Pancreas (tissue), 10 donors: ENCODE results near the gene ITPR1. TPM values are rescaled to one million over a fixed set of nuclear protein-coding genes. Genes with fewer than 3 reads are reported as not detected.

Source experiments
- ATAC-seq, 4 donors: fragments of 200-7000 bp; cut with Tn5 transposase; one replicate each; pipeline versions ENCODE4 v1.8.0 to v1.9.1; 2020; ENCODE audit warnings: mild to moderate bottlenecking in 4 of 4, moderate library complexity in 4 of 4
- DNase-seq, 6 donors: peaks; one replicate each; pipeline ENCODE4 v3.0.0-alpha.2; 2020
- FAIRE-seq: peaks from 2 replicates; lab custom pipeline; 2012; peaks lifted over from hg19 to GRCh38; lab: Jason Lieb, UNC
- H3K27ac ChIP-seq, 4 donors: fragments of 200-600 bp; sonication (generic); 1 replicate in 3 of 4; 2 replicates in 1 of 4; pipeline versions ENCODE4 v1.5.0 to v1.8.0; 2020
- H3K27me3 ChIP-seq, 4 donors: fragments of 200-600 bp; one replicate each; pipeline ENCODE4 v1.8.0; 2021
- H3K36me3 ChIP-seq, 3 donors: fragments of 200-600 bp; sonication (generic) in 1 of 3; one replicate each; pipeline versions ENCODE4 v1.5.0 to v1.8.0; 2020 to 2021
- H3K4me1 ChIP-seq, 3 donors: fragments of 200-600 bp; one replicate each; pipeline ENCODE4 v1.8.0; 2021
- H3K4me3 ChIP-seq, 4 donors: fragments of 200-600 bp; sonication (generic) in 2 of 4; one replicate each; pipeline versions ENCODE4 v1.5.0 to v1.8.0; 2020 to 2021
- H3K9me3 ChIP-seq, 4 donors: fragments of 200-600 bp; one replicate each; pipeline ENCODE4 v1.8.0; 2021
- CTCF ChIP-seq, 4 donors: fragments of 200-600 bp; sonication (generic) in 3 of 4; IDR thresholded peaks; one replicate each; pipeline versions ENCODE4 v1.5.0 to v1.8.0; 2021; ENCODE audit warnings: antibody characterized with exemption in 4 of 4
- WGBS, 2 donors: extraction: QIAGEN DNeasy Blood & Tissue Kit; methylation state at CpG; one replicate each; pipeline ENCODE4 v1.1.7; 2013; 5-methylcytosine and 5-hydroxymethylcytosine counted together
- intact Hi-C, 3 donors: fragments of 100-400 bp; cut with DNase I; formaldehyde crosslinking; loops; one replicate each; pipeline versions ENCODE4 v1.11.1 to v1.14.2; 2022
- polyA plus RNA-seq, 2 donors: library from polyadenylated mRNA; stranded (reverse); fragments of 200-250 nt; gene quantifications; one replicate each; pipeline ENCODE4 v1.2.3, GENCODE V29; 2013
- total RNA-seq, 6 donors: library from RNA; stranded (reverse); fragmentation: NEBNext Ultra II Directional in 4 of 6; extraction: Animal tissue kit (Norgen Biotek cat#: 25700) in 4 of 6; gene quantifications; one replicate each; pipeline versions ENCODE4 v1.2.1 to v1.2.4, GENCODE V29; 2021 to 2023
- donor health status: healthy with polysubstance abuse.
- donor health status: DM: no; HTN: no; CAD: no; lungs with moderate emphysema.
- donor health status: DM: no; HTN: no; CAD: no.
- donor health status: control.
- donor health status: control.
- donor health status: Bipolar disorder and iron deficiency.
- donor health status: DM: yes; HTN: yes; CAD: no.
- donor health status: DM: no; HTN: no; CAD: no.
- donor health status: DM: no; HTN: no; CAD: no.
- donor health status: DM: yes; HTN: yes; CAD: no.

The ITPR1 gene
- total and polyA plus RNA-seq, 8 donors = 4.5 to 19.1 (median 10.1) TPM

- intact Hi-C loops = no loop called here
- H3K27ac ChIP-seq = no peak overlapping the region
- H3K4me3 ChIP-seq = no peak overlapping the region
- WGBS, 2 donors = 93 to 97% methylated on average over 7 of the region's 7 CpGs
- no peak for FAIRE-seq
- DNase-seq = no peak
- H3K4me1 ChIP-seq = peaks cover 0 to 9% (median 4%) of the 10 kb centered on the region in 3 donors
- no peaks in the 10 kb centered on the region for H3K36me3 ChIP-seq
- no peaks in the 10 kb centered on the region for H3K9me3 ChIP-seq
- TF ChIP-seq CTCF (IDR thresholded peaks at IDR 0.05) = no peak
- no peaks in the 10 kb centered on the region for H3K27me3 ChIP-seq
- no peak for ATAC-seq
These were observed 393.3 kb downstream of the ITPR1 start for GRCh38 chr3:4886448-4886847.

- Histone ChIP-seq H3K27me3 (no peaks in the 10 kb centered on the region), H3K36me3 (no peaks in the 10 kb centered on the region), H3K9me3 (no peaks in the 10 kb centered on the region), H3K4me1 (peaks cover 0 to 9% (median 4%) of the 10 kb centered on the region in 3 donors), H3K4me3 (no peak overlapping the region), H3K27ac (no peak overlapping the region)
- DNase-seq (no peak), FAIRE-seq (no peak), ATAC-seq (no peak)
- intact Hi-C loops = no loop called here
- 69 to 72% methylated on average over 8 of the region's 8 CpGs for WGBS, 2 donors
- no peak for TF ChIP-seq CTCF (IDR thresholded peaks at IDR 0.05)
These were observed 394.0 kb downstream of the ITPR1 start for GRCh38 chr3:4887177-4887576.

GRCh38 chr3:4888913-4889846 is 396.0 kb downstream of the ITPR1 start:
- FAIRE-seq (no peak), ATAC-seq (peak in 3 of 4 donors; percentile 37 to 57 (median 40)), DNase-seq (no peak)
- no peaks in the 10 kb centered on the region for H3K27me3 ChIP-seq
- peaks cover 0 to 9% (median 4%) of the 10 kb centered on the region in 3 donors for H3K4me1 ChIP-seq
- H3K4me3 ChIP-seq = no peak overlapping the region
- intact Hi-C loops = no loop called here
- H3K36me3 ChIP-seq = no peaks in the 10 kb centered on the region
- H3K9me3 ChIP-seq = no peaks in the 10 kb centered on the region
- no peak for TF ChIP-seq CTCF (IDR thresholded peaks at IDR 0.05)
- 89 to 90% methylated on average over 4 of the region's 4 CpGs for WGBS, 2 donors
- no peak overlapping the region for H3K27ac ChIP-seq

GRCh38 chr3:4889896-4890295 is 396.7 kb downstream of the ITPR1 start:
- Histone ChIP-seq H3K4me1 (peaks cover 0 to 2% (median under 1%) of the 10 kb centered on the region in 3 donors), H3K4me3 (no peak overlapping the region), H3K36me3 (no peaks in the 10 kb centered on the region), H3K27ac (no peak overlapping the region), H3K9me3 (no peaks in the 10 kb centered on the region), H3K27me3 (no peaks in the 10 kb centered on the region)
- intact Hi-C loops = no loop called here
- DNase-seq (no peak), FAIRE-seq (no peak), ATAC-seq (no peak)
- WGBS, 2 donors = 72 to 77% methylated on average over 3 of the region's 3 CpGs
- TF ChIP-seq CTCF (IDR thresholded peaks at IDR 0.05) = no peak
